Measurements from ENCODE around the gene APOA1. TPM values are rescaled to one million over a fixed set of nuclear protein-coding genes. Genes with fewer than 3 reads are reported as not detected.

Gene APOA1
- total RNA-seq, 1 donor from 2014 or later = 0.96 TPM

DNA sequence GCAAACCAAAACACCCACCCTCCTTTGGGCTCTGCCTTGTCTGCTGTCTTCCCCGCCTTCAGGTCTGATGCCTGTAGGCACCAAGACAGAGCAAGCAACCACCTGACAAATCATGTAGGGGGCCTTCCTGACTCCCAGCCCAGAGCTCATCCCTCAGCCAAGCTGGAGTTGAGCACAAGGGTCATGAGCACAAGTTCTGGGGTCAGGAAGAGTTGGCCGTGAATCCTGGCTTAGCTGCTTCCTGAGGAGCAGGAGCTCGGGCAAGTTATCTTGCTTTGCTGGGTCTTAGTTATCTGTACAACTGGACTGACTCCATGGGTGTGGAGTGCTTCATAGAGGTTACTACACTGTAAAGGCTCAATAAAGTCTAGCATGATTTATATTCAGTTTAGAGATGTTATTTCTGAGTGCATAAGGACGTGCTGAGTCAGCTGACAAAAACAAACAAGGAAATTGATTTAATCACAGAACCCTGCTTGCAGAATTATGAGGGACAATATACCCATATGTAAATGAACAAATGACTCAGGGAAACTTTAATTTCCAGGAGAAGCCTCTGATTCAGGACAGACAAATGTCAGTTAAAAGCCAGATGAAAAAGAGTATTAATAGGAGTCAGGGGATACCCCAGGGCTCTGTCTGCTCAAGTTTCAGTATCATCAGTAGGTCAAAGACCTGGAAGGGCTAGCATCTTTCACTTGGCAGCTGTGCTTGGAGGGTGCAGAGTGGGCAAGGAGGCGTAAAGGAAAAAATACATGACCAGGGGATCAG is 15.0 kb upstream of the APOA1 start:
- TF ChIP-seq, protein P1, sequence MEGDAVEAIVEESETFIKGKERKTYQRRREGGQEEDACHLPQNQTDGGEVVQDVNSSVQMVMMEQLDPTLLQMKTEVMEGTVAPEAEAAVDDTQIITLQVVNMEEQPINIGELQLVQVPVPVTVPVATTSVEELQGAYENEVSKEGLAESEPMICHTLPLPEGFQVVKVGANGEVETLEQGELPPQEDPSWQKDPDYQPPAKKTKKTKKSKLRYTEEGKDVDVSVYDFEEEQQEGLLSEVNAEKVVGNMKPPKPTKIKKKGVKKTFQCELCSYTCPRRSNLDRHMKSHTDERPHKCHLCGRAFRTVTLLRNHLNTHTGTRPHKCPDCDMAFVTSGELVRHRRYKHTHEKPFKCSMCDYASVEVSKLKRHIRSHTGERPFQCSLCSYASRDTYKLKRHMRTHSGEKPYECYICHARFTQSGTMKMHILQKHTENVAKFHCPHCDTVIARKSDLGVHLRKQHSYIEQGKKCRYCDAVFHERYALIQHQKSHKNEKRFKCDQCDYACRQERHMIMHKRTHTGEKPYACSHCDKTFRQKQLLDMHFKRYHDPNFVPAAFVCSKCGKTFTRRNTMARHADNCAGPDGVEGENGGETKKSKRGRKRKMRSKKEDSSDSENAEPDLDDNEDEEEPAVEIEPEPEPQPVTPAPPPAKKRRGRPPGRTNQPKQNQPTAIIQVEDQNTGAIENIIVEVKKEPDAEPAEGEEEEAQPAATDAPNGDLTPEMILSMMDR (conservative IDR thresholded peaks at IDR 0.05) = no peak
- no peaks in the 10 kb centered on the region for H3K4me1 Mint-ChIP-seq
- DNase-seq (ENCODE audit: low read depth, low spot score) = no peak
- no peaks in the 10 kb centered on the region for H3K9me3 Mint-ChIP-seq
- no peak overlapping the region for H3K4me3 Mint-ChIP-seq
- peaks cover 22% of the 10 kb centered on the region for H3K36me3 Mint-ChIP-seq (ENCODE audit: low read depth)
- peak overlapping the region; percentile 68 for H3K27ac Mint-ChIP-seq (ENCODE audit: unreplicated experiment)
- no peaks in the 10 kb centered on the region for H3K27me3 Mint-ChIP-seq (ENCODE audit: low read depth)

DNA sequence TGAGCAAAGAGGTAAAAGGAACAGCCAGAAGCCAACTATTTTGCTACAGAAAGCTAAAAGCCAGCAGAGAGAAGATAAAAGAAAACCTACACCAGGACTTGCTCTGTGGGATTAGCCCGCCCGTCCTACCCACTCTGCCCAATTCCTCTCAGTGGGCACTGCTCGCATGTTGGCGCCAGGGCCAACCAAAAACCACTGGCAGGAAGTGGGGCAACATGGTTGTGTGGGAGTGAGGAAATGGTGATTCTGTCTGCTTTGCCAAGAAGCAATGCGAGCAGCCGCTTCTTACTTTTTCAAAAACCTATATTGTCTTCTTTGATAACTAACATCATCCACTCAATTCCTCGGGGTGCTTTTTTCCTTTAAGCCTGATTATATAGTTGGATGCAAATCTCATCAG is 14.2 kb upstream of the APOA1 start:
- Mint-ChIP-seq H3K4me1 (no peaks in the 10 kb centered on the region), H3K36me3 (ENCODE audit: low read depth) (peaks cover 22% of the 10 kb centered on the region), H3K27ac (ENCODE audit: unreplicated experiment) (no peak overlapping the region), H3K9me3 (no peaks in the 10 kb centered on the region), H3K27me3 (ENCODE audit: low read depth) (no peaks in the 10 kb centered on the region), H3K4me3 (no peak overlapping the region)
- TF ChIP-seq, protein P1 (conservative IDR thresholded peaks at IDR 0.05) = no peak
- DNase-seq (ENCODE audit: low read depth, low spot score) = no peak

DNA sequence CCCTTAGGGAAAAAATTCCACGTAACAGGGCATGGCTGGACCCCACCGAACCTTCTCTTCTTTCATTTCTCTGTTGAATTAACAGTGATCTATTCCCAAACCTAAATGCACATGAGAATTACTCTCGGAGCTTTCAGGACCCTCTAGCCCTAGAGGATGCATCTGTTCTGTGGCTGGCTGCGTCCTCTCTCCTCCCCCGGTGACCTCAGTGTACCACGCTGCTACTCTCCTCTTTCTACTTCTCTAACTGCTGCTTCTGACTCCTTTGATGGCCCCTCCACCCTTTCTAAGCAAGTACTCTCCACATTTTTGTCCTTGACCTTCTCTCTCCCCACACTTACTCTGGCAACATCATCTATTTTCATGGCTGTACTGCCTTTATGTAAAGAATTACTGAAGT is 12.1 kb upstream of the APOA1 start:
- H3K27me3 Mint-ChIP-seq (ENCODE audit: low read depth) = no peaks in the 10 kb centered on the region
- no peak for DNase-seq (ENCODE audit: low read depth, low spot score)
- H3K9me3 Mint-ChIP-seq = no peaks in the 10 kb centered on the region
- H3K27ac Mint-ChIP-seq (ENCODE audit: unreplicated experiment) = peak overlapping the region; percentile 19
- TF ChIP-seq, protein P1 (conservative IDR thresholded peaks at IDR 0.05) = no peak
- H3K36me3 Mint-ChIP-seq (ENCODE audit: low read depth) = peaks cover 19% of the 10 kb centered on the region
- no peaks in the 10 kb centered on the region for H3K4me1 Mint-ChIP-seq
- H3K4me3 Mint-ChIP-seq = no peak overlapping the region

DNA sequence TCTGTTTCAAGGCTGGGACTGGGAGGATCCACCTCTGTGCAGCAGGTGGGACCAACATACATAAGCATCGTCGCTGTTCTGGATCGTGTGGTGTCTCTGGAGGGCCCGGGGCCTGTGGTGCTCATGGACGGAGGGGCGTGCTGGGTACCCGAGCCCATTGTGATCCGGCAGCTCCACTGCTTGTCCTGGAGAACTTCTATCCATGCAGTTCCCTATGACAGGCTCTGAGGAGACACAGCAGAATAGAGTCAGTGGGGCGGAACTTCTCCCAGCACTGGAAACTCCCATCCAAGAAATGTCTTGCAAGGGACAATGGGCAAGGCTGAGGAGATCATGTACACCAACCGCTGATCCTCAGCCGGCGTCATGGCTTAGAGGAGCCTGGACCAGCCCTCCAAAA is 11.6 kb upstream of the APOA1 start:
- Mint-ChIP-seq H3K27ac (ENCODE audit: unreplicated experiment) (no peak overlapping the region), H3K36me3 (ENCODE audit: low read depth) (peaks cover 19% of the 10 kb centered on the region), H3K4me1 (no peaks in the 10 kb centered on the region), H3K4me3 (no peak overlapping the region), H3K27me3 (ENCODE audit: low read depth) (no peaks in the 10 kb centered on the region), H3K9me3 (no peaks in the 10 kb centered on the region)
- no peak for DNase-seq (ENCODE audit: low read depth, low spot score)
- TF ChIP-seq, protein P1 (conservative IDR thresholded peaks at IDR 0.05) = no peak

DNA sequence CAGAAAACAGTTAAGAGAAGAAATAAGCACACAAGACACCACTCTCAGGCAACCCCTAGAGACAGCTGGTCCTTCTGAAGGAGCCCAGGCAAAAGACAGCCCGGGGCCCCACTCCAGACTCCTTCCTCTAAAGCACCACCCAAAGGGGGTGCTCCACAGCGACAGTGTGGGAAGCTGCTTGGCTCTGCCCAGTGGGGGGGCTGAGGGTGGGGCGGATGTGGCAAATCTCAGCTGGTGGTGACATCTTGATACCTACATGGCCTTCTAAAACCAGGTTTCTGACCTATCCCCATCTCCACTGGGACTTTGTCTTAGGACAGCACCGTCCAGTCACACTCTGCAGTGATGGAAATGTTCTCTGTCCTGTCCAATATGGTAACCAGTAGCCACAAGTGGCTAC is 10.2 kb upstream of the APOA1 start:
- no peak overlapping the region for H3K4me3 Mint-ChIP-seq
- H3K36me3 Mint-ChIP-seq (ENCODE audit: low read depth) = peaks cover 21% of the 10 kb centered on the region
- DNase-seq (ENCODE audit: low read depth, low spot score) = no peak
- no peak overlapping the region for H3K27ac Mint-ChIP-seq (ENCODE audit: unreplicated experiment)
- H3K4me1 Mint-ChIP-seq = no peaks in the 10 kb centered on the region
- no peaks in the 10 kb centered on the region for H3K9me3 Mint-ChIP-seq
- H3K27me3 Mint-ChIP-seq (ENCODE audit: low read depth) = no peaks in the 10 kb centered on the region
- TF ChIP-seq, protein P1 (conservative IDR thresholded peaks at IDR 0.05) = no peak
